Activated CD4-positive, CD25-positive, alpha-beta regulatory T cell treated with anti-CD3 and anti-CD28 coated beads, Interleukin-2, amount 50 U/mL, for 24 hours (primary cell): Measurements from ENCODE around the gene SLC4A5.

Experiments used
- ATAC-seq, 2 donors: fragments of 150-1000 bp; cut with Tn5 transposase; one replicate each; pipeline ENCODE4 v1.10.0; 2021; ENCODE audit warnings: mild to moderate bottlenecking in 1 of 2, moderate library complexity in 1 of 2

Gene SLC4A5, protein sequence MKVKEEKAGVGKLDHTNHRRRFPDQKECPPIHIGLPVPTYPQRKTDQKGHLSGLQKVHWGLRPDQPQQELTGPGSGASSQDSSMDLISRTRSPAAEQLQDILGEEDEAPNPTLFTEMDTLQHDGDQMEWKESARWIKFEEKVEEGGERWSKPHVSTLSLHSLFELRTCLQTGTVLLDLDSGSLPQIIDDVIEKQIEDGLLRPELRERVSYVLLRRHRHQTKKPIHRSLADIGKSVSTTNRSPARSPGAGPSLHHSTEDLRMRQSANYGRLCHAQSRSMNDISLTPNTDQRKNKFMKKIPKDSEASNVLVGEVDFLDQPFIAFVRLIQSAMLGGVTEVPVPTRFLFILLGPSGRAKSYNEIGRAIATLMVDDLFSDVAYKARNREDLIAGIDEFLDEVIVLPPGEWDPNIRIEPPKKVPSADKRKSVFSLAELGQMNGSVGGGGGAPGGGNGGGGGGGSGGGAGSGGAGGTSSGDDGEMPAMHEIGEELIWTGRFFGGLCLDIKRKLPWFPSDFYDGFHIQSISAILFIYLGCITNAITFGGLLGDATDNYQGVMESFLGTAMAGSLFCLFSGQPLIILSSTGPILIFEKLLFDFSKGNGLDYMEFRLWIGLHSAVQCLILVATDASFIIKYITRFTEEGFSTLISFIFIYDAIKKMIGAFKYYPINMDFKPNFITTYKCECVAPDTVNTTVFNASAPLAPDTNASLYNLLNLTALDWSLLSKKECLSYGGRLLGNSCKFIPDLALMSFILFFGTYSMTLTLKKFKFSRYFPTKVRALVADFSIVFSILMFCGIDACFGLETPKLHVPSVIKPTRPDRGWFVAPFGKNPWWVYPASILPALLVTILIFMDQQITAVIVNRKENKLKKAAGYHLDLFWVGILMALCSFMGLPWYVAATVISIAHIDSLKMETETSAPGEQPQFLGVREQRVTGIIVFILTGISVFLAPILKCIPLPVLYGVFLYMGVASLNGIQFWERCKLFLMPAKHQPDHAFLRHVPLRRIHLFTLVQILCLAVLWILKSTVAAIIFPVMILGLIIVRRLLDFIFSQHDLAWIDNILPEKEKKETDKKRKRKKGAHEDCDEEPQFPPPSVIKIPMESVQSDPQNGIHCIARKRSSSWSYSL

DNA sequence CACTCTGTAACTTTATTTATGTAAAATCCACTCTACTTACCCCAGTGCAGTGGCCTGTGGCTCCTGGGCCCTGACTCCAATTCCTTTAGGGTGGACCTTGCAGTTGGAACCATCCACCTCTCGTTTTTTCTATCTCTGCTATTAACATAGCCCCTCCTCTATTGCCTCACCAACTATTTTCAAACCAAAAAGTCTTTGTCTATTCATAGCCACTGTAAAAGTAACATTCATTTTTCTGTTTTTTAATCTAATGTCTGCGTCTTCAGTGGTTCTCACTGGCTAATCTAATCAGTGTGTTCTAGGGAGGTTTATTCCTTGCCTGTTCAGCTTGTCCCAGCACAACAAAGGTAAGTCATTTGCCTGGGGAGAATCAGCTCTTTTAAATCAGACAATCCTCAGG is at the start of gene SLC4A5:
SLC4A5 (minus strand) TSS at position 101 of the 400 bp plus-strand sequence. CDS start 28,393 bp downstream, outside the sequence.
- no peak for ATAC-seq

- no peak for ATAC-seq
Measured at GRCh38 chr2:74392449-74392743, 49.2 kb upstream of the SLC4A5 start.

- peak; percentile 77 to 78 for ATAC-seq
Measured at GRCh38 chr2:74391580-74392448, 48.6 kb upstream of the SLC4A5 start.

DNA sequence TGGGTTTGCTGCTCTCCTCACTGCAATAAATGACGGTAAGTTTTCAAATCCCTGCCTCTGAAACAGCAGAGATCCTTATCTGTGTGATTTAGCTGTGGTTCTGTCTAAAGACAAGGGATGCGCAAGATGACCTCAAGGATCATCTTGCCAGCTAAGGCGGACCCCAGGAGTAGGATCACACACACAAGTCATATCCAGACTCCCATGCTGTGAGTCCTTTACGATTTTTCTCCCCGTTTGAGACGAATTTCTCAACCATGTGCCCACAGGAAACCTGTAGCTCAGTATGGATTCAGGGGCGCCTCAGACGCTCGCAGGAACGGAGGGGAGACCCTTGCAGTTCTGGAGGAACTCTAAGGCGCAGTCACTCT is 48.0 kb upstream of the SLC4A5 start:
- peak in 1 of 2 donors; percentile 12 for ATAC-seq

DNA sequence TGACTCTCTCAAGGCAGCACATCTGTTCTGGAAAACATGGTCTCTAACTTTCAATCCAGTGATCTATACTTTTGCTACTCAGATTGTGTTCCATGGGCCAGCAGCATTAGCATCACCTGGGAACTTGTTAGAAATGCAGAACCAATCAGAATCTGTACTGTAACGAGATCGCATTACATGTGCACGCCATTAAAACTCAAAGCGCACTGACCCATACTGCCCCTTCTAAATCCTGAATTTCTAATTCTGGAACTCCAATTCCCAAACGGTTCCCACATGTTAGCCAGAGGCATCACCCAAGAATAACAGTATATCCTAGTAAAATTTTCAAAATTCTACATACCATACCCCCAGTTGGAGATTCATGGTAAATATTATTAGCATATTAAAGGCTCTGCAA is 47.4 kb upstream of the SLC4A5 start:
- no peak for ATAC-seq

GRCh38 chr2:74387346-74387745 is 44.1 kb upstream of the SLC4A5 start:
- peak; percentile 32 to 39 for ATAC-seq

DNA sequence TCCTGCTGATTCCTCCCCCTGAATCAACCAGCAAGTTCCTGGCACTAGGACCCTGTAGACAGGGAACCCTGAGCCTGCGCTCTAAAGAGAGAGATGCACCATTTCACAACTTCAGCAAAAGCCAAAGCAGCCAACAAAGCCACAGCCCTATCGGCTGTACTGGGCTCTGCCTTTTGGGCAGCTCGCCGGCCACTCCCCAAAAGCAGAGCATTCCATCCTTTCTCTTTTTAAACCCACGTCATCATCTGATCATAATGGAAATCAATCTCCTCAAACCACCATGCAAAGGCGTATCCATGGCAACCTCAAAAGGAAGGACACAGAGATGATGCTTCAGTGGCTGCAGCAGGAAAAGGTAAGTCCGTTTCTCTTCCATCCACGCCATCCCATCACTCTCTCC is 42.2 kb upstream of the SLC4A5 start:
- no peak for ATAC-seq

DNA sequence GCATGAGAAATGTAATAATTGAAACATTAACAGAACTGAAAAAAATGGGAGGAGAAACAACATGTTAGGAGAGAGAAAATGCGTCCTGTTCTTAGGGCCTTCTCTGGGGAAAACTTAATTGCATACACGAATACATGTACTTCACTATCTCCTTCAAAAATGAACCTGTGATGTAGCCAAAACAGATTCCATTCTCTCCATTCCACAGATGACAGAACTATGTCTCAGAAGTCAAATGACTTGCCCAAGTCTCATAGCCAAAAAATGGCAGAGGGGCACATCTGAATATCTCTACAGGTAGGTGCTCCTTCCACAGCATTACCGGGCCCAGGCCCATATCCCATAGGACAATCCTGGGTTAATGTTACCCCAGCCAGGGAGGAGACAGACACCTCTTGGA is 40.8 kb upstream of the SLC4A5 start:
- ATAC-seq = no peak

DNA sequence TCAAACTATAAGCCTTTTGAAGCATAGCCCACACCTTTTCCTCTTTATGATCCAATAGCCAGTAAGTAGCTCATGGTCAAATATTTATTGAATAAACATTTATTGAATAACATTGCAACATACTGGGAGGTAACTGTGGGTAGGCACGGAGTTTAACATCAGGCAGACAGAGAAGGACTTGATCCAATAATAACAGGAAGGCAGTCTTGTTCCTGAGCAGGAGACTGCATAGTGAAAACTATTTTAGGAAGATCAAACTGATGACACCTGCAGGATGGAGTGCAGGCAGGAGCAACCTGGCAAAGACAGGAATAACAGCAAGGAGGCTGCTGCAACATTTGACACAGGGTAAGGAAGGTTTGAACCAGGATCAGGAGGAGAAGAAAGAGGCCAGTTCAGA is 40.0 kb upstream of the SLC4A5 start:
- no peak for ATAC-seq

DNA sequence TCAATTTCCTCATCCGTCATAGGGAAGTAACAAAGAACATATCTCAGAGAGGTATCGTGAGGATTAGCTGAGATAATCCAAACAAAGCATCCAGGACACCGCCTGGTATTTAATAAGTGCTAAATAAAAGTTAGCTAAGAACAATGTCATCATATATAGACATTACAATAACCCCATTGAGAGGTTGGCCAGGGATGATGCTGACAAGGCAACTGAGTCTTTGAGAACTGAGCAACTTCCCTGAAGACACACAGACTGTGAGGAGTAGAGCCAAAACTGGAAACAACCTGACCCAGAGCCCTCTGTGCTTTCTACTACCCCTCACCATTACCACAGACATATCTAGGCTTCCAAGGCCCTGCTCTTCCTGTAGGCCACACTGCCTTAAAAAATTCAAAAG is 38.5 kb upstream of the SLC4A5 start:
- no peak for ATAC-seq

DNA sequence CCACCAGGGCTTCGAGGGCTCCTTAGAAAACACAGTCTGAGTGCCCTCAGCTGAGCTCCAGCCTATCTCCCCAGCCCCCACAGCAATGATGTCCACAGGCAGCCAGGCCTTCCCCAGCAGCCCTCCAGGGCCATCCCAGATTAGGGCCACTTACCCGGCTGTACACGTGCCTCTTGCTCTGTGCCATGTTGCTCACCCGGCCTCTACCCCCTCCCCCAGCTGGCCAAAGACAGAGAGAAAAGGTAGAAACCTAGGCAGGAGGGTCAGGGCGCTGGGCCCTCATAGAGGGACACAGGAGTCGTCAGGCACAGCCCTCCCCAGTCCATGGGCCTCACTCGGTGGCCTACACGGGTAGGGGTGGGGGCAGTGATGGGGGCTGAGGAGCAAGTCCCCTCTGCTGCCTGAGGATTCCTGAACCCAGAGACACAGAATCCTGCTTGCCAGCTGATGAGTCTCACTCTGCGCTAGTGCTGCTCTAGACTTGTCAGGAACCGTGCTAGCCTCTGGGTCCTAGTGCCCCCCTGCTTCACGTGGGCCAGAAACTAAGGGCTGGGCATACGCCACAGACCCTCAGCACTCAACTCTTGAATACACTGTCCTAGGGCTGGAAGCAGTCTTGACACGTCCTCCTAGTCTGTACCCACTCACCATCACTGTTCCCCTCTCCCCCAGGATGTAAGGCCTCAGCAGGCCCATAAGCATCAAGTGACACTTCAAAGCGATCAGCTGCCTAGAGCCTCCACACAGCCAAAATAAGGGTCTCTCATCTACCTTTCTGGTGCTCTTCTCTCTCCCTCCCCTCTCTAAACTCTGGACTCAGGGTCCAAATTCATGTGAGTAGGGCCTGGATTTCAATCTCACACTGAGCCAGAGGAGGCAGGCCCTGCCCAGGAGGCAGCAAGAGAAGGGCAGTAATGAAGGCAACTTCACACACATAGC is 36.9 kb upstream of the SLC4A5 start, which contains the start of gene DCTN1:
DCTN1 (minus strand) TSS at position 461 of the 939 bp plus-strand sequence; CDS start at position 187, 274 bp downstream.
- ATAC-seq = peak; percentile 44 to 70

GRCh38 chr2:74378007-74378406 is 34.8 kb upstream of the SLC4A5 start:
- no peak for ATAC-seq

DNA sequence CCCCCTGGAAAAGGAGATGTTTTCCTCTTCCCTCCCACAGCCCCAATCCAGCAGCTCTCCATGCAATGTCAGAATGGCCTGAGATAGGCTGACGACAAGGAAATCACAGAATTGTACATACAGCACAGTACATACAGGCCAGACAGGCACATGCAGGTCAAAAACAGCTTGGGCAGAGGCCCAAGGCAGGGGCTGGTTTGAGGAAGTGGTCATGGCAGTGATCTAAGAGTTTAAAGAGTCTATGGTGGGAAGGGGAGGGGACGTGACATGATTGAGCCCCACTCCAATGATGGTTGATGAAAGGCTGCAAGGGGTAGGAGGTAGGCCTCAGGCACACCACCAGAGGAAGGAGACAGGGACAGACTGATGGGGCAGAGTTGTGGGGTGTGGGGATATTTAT is 32.6 kb upstream of the SLC4A5 start:
- ATAC-seq = no peak

GRCh38 chr2:74374509-74375205 is 31.4 kb upstream of the SLC4A5 start:
- no peak for ATAC-seq

- ATAC-seq = no peak
Measured at GRCh38 chr2:74373985-74374384, 30.8 kb upstream of the SLC4A5 start.

GRCh38 chr2:74373221-74373676 is 30.0 kb upstream of the SLC4A5 start:
- no peak for ATAC-seq

DNA sequence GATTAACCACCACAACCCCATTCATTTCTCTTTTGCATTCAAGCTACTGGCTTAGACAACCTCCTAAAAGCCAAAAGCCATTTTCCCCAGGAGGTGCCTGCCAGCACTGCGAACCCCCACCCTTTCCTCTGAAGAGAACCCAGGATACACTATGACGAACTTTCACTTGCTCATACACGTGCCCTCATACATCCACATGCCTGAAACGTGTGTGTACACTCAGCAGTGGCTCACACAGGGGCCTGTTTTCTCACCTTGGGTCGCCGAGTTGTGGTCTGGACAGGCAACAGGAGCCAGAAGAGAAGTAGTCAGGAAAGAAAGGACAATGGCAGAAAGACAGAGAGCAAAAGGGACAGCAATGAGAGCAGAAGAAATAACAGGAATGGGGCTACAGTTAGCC is 29.5 kb upstream of the SLC4A5 start:
- ATAC-seq = no peak

DNA sequence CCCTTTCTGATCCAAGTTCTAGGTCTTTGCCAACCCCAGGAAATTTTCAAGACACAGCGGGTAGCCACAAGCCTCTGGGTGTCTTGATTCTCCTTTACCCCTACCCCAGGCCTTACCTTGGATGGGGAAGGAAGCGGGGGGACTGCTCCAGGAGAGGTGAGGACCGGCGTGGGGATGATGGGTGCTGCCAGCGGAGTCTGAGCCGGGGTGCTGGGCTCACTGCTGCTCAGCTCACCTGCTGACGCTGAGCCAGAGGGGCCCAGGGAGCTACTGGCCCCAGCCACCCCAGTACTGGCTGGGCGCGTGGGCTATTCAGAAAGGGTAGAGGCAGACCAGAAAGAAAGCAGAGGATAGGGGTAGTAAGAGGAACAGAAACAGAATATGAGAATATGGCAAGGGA is 28.2 kb upstream of the SLC4A5 start:
- ATAC-seq = no peak

DNA sequence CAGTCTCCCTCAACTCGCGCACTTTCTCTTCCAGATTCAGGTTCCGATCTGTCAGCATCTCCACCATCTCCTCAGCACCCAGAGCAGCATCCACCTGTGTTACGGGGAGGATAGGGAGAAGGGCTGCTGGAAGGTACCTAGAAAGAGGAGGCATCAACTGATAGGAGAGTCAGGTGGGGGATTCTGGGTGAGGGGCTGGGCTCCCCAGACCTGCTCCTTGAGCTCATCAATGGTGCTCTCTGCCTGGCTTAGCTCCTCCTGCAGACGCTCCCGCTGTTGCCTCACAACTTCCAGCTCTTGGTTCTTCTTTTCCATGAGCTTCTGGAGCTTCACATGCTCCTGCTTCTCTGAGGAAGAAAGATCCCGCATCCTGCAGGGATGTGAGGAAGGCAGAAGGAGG is 26.8 kb upstream of the SLC4A5 start:
- no peak for ATAC-seq

DNA sequence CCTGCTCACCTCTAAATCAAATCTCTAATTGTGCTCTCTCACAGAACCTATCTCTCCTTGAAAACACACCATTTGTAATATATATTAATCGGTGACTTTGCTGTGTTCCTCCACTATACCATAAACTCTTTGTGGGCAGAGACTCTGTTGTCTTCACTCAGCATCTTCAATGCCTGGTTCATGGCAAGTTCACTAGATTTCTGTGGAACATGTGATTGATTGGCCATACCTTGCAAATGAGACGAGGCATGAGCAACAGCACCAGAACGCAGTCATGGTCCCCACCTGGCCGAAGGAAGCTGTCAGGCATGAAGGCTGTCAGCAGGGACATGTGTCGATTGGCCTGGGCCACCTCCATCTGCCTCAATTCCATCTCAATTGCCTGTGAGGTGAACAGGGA is 25.3 kb upstream of the SLC4A5 start:
- ATAC-seq = no peak

- ATAC-seq = no peak
Measured at GRCh38 chr2:74367789-74368188, 24.6 kb upstream of the SLC4A5 start.
